Measurements from ENCODE around the gene RAB27B. TPM values are rescaled to one million over a fixed set of nuclear protein-coding genes. Genes with fewer than 3 reads are reported as not detected.
"Not testable (repeated sequence)": the region's sequence is repeated elsewhere in the genome, so short reads cannot be mapped to it uniquely, and the experiment has no call there.

The RAB27B gene
- total RNA-seq, 2 donors from 2014 or later = 0.66 to 10.1 TPM

DNA sequence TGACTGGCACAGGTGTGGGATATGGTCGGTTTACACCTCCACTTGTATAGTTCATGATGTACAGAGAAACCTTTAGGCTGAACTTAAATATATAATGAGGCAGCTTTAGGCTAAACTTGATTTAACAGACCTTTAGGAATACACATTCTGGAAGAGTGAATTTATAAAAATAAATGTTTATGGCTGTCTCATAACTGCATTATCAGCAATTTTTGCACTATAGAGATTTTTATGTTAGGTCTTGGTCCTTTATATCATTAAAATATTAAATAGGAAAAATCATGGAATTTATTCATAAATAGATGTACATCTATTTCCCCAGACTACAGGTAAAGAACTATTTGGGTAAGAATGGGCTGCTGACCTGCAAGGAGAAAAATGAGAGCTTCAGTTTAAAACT is 19.8 kb downstream of the RAB27B start:
- no peak for TF ChIP-seq POLR2A (IDR thresholded peaks at IDR 0.05)

DNA sequence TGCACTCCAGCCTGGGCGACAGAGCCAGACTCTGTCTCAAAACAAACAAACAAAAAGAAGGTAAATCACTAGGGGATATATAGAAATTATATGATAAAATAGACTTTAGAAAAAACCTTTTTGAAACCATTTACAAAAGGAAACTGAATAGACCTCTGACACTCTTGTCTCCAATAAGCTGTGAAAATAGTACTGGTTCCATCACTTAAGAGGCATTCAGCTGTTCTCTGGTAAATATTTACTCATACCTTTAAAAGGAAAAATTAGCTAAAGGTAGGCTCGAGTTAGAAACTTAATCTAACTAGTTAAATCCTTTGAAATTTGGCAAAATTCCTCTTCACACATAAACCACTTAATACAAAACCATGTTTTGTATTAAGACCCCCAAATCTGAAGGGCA is 21.4 kb downstream of the RAB27B start:
- no peak for TF ChIP-seq POLR2A (IDR thresholded peaks at IDR 0.05)
- TF ChIP-seq, protein P1, sequence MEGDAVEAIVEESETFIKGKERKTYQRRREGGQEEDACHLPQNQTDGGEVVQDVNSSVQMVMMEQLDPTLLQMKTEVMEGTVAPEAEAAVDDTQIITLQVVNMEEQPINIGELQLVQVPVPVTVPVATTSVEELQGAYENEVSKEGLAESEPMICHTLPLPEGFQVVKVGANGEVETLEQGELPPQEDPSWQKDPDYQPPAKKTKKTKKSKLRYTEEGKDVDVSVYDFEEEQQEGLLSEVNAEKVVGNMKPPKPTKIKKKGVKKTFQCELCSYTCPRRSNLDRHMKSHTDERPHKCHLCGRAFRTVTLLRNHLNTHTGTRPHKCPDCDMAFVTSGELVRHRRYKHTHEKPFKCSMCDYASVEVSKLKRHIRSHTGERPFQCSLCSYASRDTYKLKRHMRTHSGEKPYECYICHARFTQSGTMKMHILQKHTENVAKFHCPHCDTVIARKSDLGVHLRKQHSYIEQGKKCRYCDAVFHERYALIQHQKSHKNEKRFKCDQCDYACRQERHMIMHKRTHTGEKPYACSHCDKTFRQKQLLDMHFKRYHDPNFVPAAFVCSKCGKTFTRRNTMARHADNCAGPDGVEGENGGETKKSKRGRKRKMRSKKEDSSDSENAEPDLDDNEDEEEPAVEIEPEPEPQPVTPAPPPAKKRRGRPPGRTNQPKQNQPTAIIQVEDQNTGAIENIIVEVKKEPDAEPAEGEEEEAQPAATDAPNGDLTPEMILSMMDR (IDR thresholded peaks at IDR 0.05) = no peak
- intact Hi-C loops (cut with DNase I) = no loop called here
- DNase-seq = no peak
- no peak for ATAC-seq
- no peaks in the 10 kb centered on the region for H3K9me3 ChIP-seq
- no peaks in the 10 kb centered on the region for H3K27me3 ChIP-seq
- WGBS, 2 donors = 47% methylated on average over 2 of the region's 2 CpGs
- no peaks in the 10 kb centered on the region for H3K36me3 ChIP-seq (replicated peaks in 1 of 2; ENCODE audit: insufficient read depth in 1 of 2, low read depth in 2 of 2)
- no peak overlapping the region for H3K4me3 ChIP-seq
- no peaks in the 10 kb centered on the region for H3K4me1 ChIP-seq
- H3K27ac ChIP-seq = no peak overlapping the region

More for the DNA sequence above, 19.8 kb downstream of the RAB27B start:
- 92 to 97% methylated on average over 1 of the region's 1 CpG for WGBS, 2 donors
- no peak for DNase-seq
- Histone ChIP-seq H3K36me3 (replicated peaks in 1 of 2; ENCODE audit: insufficient read depth in 1 of 2, low read depth in 2 of 2) (no peaks in the 10 kb centered on the region), H3K4me3 (no peak overlapping the region), H3K9me3 (no peaks in the 10 kb centered on the region), H3K27ac (no peak overlapping the region), H3K4me1 (no peaks in the 10 kb centered on the region), H3K27me3 (no peaks in the 10 kb centered on the region)
- no peak for ATAC-seq
- intact Hi-C loops (cut with DNase I) = no loop called here

DNA sequence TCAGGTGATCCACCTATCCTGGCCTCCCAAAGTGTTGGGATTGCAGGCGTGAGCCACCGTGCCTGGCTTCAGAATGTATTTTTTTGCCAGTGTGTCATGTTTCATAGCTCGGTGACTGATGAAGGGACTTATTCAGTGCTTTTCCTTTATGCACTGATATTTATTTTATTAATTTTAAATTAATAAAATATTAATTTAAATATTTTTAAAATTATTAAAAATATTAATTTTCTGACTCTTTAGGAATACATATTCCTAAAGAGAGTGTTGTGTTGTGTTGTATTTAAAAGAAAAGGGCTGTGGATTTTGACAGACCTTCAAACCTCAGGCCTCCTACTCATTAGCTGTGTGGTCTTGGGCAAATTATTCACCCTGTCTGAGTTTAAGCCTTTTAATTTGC is 22.3 kb downstream of the RAB27B start:
- no peak overlapping the region for H3K27ac ChIP-seq
- no peaks in the 10 kb centered on the region for H3K36me3 ChIP-seq (replicated peaks in 1 of 2; ENCODE audit: insufficient read depth in 1 of 2, low read depth in 2 of 2)
- no peak for ATAC-seq
- H3K4me3 ChIP-seq = no peak overlapping the region
- WGBS, 2 donors = 95 to 100% methylated on average over 3 of the region's 3 CpGs
- H3K4me1 ChIP-seq = no peaks in the 10 kb centered on the region
- no peaks in the 10 kb centered on the region for H3K27me3 ChIP-seq
- no peak for DNase-seq
- intact Hi-C loops (cut with DNase I) = no loop called here
- no peak for TF ChIP-seq POLR2A (IDR thresholded peaks at IDR 0.05)
- TF ChIP-seq, protein P1 (IDR thresholded peaks at IDR 0.05) = no peak
- H3K9me3 ChIP-seq = no peaks in the 10 kb centered on the region

DNA sequence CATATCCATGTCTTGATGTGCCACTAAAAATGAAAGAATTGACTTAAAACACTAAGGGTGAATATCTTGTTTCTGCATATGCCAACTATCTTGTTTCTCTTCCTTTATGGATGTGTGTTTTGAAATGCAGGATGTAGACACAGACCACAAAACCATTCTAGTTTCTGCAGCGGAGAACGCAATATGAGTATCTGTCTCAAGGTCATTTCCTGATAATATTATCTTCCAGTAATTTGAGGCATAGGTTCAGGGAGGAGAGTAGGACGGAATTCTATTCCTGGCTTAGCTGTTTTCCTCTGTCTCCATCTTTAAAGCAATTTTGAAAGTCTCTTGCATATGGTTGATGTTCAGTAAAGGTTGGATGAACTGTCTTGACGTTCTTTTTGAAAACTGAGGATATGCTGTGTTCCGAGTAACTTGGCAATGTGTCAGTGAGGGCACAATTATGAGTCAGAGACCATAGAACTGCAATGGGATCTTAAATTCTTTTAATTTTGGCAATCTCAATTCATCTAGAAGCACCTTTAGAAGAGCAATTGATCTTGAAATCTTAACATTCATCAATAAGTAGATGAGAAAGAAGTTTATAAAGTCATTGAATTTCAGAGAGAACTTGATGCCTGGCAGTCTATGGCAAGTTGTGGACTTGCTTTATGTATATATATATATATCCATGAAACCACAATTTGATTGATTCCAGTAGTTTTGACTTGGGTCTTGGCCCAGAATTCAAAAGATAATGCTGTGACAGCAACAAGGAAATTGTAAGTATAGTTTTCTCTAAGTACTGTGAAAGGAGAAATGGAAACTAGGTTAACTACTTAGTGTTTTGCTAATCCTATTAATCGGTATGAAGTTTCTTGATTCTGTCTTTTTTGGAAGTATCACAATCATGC is 24.8 kb downstream of the RAB27B start:
- ATAC-seq (no peak), DNase-seq (no peak)
- WGBS, 2 donors = 68 to 84% methylated on average over 6 of the region's 6 CpGs
- H3K27me3 ChIP-seq = no peaks in the 10 kb centered on the region
- peaks cover 7% of the 10 kb centered on the region for H3K4me1 ChIP-seq
- intact Hi-C loops (cut with DNase I) = no loop called here
- H3K9me3 ChIP-seq = no peaks in the 10 kb centered on the region
- no peak overlapping the region for H3K4me3 ChIP-seq
- no peak overlapping the region for H3K27ac ChIP-seq
- TF ChIP-seq, protein P1 (IDR thresholded peaks at IDR 0.05) = no peak
- no peak for TF ChIP-seq POLR2A (IDR thresholded peaks at IDR 0.05)
- no peaks in the 10 kb centered on the region for H3K36me3 ChIP-seq (replicated peaks in 1 of 2; ENCODE audit: insufficient read depth in 1 of 2, low read depth in 2 of 2)

DNA sequence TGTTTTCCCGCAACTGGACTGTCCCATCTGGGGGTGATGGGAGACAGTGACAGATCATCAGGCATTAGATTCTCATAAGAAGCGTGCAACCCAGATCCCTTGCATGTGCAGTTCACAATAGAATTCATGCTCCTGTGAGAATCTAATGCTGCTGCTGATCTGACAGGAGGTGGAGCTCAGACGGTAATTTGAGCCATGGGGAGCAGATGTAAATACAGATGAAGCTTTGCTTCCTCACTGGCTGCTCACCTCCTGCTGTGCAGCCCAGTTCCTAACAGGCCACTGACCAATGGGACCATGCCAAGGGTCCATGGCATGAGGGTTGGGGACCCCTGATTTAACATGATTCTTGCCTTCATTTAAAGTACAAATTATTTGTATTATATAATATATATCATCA is 26.8 kb downstream of the RAB27B start:
- H3K27ac ChIP-seq; H3K36me3 ChIP-seq (replicated peaks in 1 of 2; ENCODE audit: insufficient read depth in 1 of 2, low read depth in 2 of 2); intact Hi-C loops (cut with DNase I); H3K4me1 ChIP-seq; DNase-seq; H3K9me3 ChIP-seq; H3K4me3 ChIP-seq; ATAC-seq; H3K27me3 ChIP-seq: not testable (repeated sequence)
- 77 to 93% methylated on average over 3 of the region's 3 CpGs for WGBS, 2 donors
